Measurements from ENCODE around the gene NDUFB6.

DNA sequence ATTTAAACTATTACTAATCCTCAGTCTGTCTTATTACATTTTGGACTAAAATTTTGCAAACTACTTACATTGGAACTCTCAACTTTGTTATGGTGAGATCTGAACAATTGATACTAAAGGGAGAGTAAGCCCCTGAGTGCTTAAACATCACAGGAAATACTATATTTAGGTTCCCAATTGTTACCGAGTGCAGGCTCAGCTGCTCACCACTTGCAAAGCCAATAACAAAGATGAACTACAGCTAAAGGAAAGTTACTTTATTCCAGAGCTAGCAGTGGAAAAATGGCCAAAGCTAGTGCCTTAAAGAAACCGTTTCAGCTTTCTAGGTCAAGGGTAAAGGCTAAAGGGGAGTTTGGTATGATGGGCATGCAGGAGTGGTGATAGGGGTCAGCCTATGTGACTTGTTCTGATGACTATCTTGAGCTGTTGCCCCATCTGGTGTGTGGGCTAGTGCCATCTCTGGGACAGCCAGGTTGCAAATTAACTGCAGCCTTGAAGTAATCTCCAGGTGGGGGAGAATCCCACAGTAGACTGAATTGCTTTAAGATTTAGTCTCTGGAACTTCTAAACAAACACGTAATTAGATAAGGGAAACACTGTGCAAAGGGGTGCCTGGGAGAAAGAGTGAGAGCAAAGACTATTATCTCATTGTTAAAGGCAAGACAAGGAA, 7.8 kb upstream of the NDUFB6 start:
- TF ChIP-seq, protein P1, sequence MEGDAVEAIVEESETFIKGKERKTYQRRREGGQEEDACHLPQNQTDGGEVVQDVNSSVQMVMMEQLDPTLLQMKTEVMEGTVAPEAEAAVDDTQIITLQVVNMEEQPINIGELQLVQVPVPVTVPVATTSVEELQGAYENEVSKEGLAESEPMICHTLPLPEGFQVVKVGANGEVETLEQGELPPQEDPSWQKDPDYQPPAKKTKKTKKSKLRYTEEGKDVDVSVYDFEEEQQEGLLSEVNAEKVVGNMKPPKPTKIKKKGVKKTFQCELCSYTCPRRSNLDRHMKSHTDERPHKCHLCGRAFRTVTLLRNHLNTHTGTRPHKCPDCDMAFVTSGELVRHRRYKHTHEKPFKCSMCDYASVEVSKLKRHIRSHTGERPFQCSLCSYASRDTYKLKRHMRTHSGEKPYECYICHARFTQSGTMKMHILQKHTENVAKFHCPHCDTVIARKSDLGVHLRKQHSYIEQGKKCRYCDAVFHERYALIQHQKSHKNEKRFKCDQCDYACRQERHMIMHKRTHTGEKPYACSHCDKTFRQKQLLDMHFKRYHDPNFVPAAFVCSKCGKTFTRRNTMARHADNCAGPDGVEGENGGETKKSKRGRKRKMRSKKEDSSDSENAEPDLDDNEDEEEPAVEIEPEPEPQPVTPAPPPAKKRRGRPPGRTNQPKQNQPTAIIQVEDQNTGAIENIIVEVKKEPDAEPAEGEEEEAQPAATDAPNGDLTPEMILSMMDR (IDR thresholded peaks at IDR 0.05; ENCODE audit: insufficient read depth, low read length) = no peak
- TF ChIP-seq POLR2AphosphoS5 (IDR thresholded peaks at IDR 0.05; ENCODE audit: low read depth) = no peak
- TF ChIP-seq GABPA (IDR thresholded peaks at IDR 0.05; ENCODE audit: low read depth) = no peak
- TF ChIP-seq, protein P2, sequence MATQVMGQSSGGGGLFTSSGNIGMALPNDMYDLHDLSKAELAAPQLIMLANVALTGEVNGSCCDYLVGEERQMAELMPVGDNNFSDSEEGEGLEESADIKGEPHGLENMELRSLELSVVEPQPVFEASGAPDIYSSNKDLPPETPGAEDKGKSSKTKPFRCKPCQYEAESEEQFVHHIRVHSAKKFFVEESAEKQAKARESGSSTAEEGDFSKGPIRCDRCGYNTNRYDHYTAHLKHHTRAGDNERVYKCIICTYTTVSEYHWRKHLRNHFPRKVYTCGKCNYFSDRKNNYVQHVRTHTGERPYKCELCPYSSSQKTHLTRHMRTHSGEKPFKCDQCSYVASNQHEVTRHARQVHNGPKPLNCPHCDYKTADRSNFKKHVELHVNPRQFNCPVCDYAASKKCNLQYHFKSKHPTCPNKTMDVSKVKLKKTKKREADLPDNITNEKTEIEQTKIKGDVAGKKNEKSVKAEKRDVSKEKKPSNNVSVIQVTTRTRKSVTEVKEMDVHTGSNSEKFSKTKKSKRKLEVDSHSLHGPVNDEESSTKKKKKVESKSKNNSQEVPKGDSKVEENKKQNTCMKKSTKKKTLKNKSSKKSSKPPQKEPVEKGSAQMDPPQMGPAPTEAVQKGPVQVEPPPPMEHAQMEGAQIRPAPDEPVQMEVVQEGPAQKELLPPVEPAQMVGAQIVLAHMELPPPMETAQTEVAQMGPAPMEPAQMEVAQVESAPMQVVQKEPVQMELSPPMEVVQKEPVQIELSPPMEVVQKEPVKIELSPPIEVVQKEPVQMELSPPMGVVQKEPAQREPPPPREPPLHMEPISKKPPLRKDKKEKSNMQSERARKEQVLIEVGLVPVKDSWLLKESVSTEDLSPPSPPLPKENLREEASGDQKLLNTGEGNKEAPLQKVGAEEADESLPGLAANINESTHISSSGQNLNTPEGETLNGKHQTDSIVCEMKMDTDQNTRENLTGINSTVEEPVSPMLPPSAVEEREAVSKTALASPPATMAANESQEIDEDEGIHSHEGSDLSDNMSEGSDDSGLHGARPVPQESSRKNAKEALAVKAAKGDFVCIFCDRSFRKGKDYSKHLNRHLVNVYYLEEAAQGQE (IDR thresholded peaks at IDR 0.05; ENCODE audit: insufficient replicate concordance, low read depth) = no peak

All from HL-60 (cell line).